Measurements from ENCODE around the gene CHMP6. TPM values are rescaled to one million over a fixed set of nuclear protein-coding genes. Genes with fewer than 3 reads are reported as not detected.
A peak's percentile ranks its signal among the peaks of the same experiment; 100 is the strongest.

Gene CHMP6
- total RNA-seq, 2 donors from 2014 or later, result 28.4 to 32.5 TPM

- Mint-ChIP-seq H3K27me3 (ENCODE audit: insufficient read depth) (peaks cover 57% of the 10 kb centered on the region), H3K4me3 (peak overlapping the region; percentile 15), H3K36me3 (ENCODE audit: low read depth) (peaks cover 11% of the 10 kb centered on the region), H3K9me3 (no peaks in the 10 kb centered on the region), H3K4me1 (peaks cover 3% of the 10 kb centered on the region), H3K27ac (no peak overlapping the region)
- Histone ChIP-seq H3K27ac (ENCODE audit: low read depth, low read length) (no peak overlapping the region), H3K27me3 (ENCODE audit: control insufficient read depth, insufficient read depth, low read length, poor library complexity, severe bottlenecking) (peaks cover 53% of the 10 kb centered on the region), H3K9ac (ENCODE audit: extremely low read depth, low read length, poor library complexity, severe bottlenecking) (no peak overlapping the region), H3K4me3 (ENCODE audit: low read length) (no peak overlapping the region), H3K4me1 (ENCODE audit: control insufficient read depth, insufficient read depth, low read length) (no peaks in the 10 kb centered on the region), H3K36me3 (ENCODE audit: control insufficient read depth, insufficient read depth, low read length) (peaks cover 17% of the 10 kb centered on the region), H3K9me3 (ENCODE audit: control insufficient read depth, low read length) (no peaks in the 10 kb centered on the region)
- DNase-seq, result no peak
- no peak for TF ChIP-seq CTCF (conservative IDR thresholded peaks at IDR 0.05)
- 78 to 85% methylated on average over 17 to 21 of the region's 21 CpGs for WGBS, 2 experiments (ENCODE audit: insufficient coverage in 1 of 2, insufficient read length in 1 of 2)
These were observed 11.0 kb downstream of the CHMP6 start for GRCh38 chr17:81002409-81003361.

GRCh38 chr17:81003711-81004475 lies 12.3 kb downstream of the CHMP6 start:
- Mint-ChIP-seq H3K36me3 (ENCODE audit: low read depth) (peaks cover 7% of the 10 kb centered on the region), H3K27me3 (ENCODE audit: insufficient read depth) (peaks cover 63% of the 10 kb centered on the region), H3K27ac (no peak overlapping the region), H3K9me3 (no peaks in the 10 kb centered on the region), H3K4me3 (peak overlapping the region; percentile 15), H3K4me1 (peaks cover 3% of the 10 kb centered on the region)
- DNase-seq, result no peak
- H3K4me3 ChIP-seq (ENCODE audit: low read length), result no peak overlapping the region
- no peak for TF ChIP-seq CTCF (conservative IDR thresholded peaks at IDR 0.05)
- no peaks in the 10 kb centered on the region for H3K4me1 ChIP-seq (ENCODE audit: control insufficient read depth, insufficient read depth, low read length)
- peaks cover 59% of the 10 kb centered on the region for H3K27me3 ChIP-seq (ENCODE audit: control insufficient read depth, insufficient read depth, low read length, poor library complexity, severe bottlenecking)
- H3K9ac ChIP-seq (ENCODE audit: extremely low read depth, low read length, poor library complexity, severe bottlenecking), result no peak overlapping the region
- no peaks in the 10 kb centered on the region for H3K9me3 ChIP-seq (ENCODE audit: control insufficient read depth, low read length)
- peaks cover 10% of the 10 kb centered on the region for H3K36me3 ChIP-seq (ENCODE audit: control insufficient read depth, insufficient read depth, low read length)
- H3K27ac ChIP-seq (ENCODE audit: low read depth, low read length), result no peak overlapping the region
- 6 to 13% methylated on average over 30 to 67 of the region's 72 CpGs for WGBS, 2 experiments (ENCODE audit: insufficient coverage in 1 of 2, insufficient read length in 1 of 2)

- Histone ChIP-seq H3K27me3 (ENCODE audit: control insufficient read depth, insufficient read depth, low read length, poor library complexity, severe bottlenecking) (peaks cover 59% of the 10 kb centered on the region), H3K4me3 (ENCODE audit: low read length) (no peak overlapping the region), H3K27ac (ENCODE audit: low read depth, low read length) (no peak overlapping the region), H3K36me3 (ENCODE audit: control insufficient read depth, insufficient read depth, low read length) (no peaks in the 10 kb centered on the region), H3K9ac (ENCODE audit: extremely low read depth, low read length, poor library complexity, severe bottlenecking) (no peak overlapping the region), H3K9me3 (ENCODE audit: control insufficient read depth, low read length) (peaks cover 18% of the 10 kb centered on the region), H3K4me1 (ENCODE audit: control insufficient read depth, insufficient read depth, low read length) (no peaks in the 10 kb centered on the region)
- Mint-ChIP-seq H3K36me3 (ENCODE audit: low read depth) (no peaks in the 10 kb centered on the region), H3K4me1 (peaks cover 3% of the 10 kb centered on the region), H3K9me3 (peaks cover 19% of the 10 kb centered on the region), H3K27me3 (ENCODE audit: insufficient read depth) (peaks cover 64% of the 10 kb centered on the region), H3K27ac (no peak overlapping the region), H3K4me3 (no peak overlapping the region)
- TF ChIP-seq CTCF (conservative IDR thresholded peaks at IDR 0.05), result no peak
- WGBS, 2 experiments (ENCODE audit: insufficient coverage in 1 of 2, insufficient read length in 1 of 2), result 69 to 84% methylated on average over 4 to 10 of the region's 10 CpGs
- no peak for DNase-seq
These were observed 15.2 kb downstream of the CHMP6 start for GRCh38 chr17:81006891-81007290.
